HG03571 (cell line): ENCODE results near the gene CYP2W1.
"Not testable (repeated sequence)": the region's sequence is repeated elsewhere in the genome, so short reads cannot be mapped to it uniquely, and the experiment has no call there.

Source experiments
- ATAC-seq: cut with Tn5 transposase; IDR thresholded peaks from one replicate; pipeline ENCODE4 v1.9.1; 2021; ENCODE audit not compliant: unreplicated experiment

CYP2W1 gene

DNA sequence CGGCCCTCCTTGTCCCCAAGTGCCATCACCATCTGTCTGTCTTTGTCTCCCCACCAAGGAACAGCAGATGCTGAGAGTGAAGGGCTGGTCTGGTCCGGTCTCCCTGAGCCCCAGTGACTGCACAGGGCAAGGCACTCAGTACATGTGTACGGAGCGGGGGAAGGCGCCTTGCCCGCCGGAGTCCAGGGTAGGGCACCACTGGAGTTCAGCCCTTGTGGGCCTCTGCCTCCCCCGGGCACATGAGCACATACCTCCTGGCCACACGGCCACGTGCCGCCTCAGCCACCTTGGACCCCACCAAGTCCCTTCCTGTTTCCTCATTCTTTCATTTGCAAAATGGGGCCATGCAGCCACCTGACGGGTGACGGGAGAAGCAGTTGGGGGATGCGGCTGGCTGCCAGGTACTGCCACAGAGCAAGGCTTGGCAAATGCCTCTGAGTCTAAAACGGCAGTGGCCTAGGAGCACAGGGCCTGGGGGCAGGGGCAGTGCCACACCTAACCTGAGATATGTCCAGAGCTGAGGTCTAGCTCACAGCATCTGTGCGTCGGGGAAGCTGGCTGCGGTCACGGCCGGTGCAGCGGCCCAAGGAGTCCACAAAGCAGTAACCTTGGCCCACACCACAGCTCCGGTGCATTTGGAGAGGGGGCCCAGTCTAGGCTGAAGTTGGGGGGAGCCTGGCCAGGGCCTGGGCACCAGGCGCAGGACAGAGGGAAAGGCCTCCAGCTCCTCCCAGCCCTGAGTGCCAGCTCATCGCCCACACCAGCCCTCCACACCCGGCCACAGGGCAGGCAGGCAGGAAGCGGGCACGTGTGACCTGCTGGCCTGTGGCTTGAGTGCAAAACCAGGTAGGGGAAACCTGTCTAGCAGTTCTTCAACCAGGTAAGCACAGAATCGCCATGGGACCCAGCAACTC, 33.7 kb upstream of the CYP2W1 start:
- no peak for ATAC-seq

DNA sequence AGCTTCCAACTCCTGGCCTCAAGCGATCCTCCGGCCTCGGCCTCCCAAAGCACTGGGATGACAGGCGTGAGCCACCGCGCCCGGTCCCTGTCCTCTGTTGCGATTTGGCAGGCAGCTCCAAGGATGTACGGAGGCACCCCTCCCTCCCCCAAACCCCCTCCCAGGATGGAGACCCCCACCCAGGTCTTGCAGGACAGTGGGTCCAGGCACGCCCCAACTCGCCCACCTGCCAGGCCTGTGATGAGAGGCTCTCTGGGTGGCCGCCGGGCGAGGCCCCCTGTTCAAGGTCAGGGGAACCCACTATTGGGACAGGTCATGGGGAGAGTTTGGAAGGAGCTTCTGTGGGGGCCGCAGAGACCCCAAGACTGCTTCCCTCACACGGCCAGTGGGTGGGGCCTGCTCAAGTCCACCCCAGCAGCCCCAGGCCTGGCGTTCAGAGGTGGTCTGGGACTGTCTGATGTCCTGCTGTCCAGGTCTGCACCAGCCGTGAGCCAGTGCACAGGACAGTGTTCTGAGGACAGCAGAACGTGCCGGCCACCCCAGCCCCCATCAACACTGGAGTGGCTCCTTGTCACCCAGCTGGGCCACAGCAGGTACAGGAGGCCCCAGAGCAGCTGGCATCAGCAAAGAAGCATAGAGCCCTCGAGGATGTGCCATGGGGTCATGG, 31.0 kb upstream of the CYP2W1 start:
- no peak for ATAC-seq

DNA sequence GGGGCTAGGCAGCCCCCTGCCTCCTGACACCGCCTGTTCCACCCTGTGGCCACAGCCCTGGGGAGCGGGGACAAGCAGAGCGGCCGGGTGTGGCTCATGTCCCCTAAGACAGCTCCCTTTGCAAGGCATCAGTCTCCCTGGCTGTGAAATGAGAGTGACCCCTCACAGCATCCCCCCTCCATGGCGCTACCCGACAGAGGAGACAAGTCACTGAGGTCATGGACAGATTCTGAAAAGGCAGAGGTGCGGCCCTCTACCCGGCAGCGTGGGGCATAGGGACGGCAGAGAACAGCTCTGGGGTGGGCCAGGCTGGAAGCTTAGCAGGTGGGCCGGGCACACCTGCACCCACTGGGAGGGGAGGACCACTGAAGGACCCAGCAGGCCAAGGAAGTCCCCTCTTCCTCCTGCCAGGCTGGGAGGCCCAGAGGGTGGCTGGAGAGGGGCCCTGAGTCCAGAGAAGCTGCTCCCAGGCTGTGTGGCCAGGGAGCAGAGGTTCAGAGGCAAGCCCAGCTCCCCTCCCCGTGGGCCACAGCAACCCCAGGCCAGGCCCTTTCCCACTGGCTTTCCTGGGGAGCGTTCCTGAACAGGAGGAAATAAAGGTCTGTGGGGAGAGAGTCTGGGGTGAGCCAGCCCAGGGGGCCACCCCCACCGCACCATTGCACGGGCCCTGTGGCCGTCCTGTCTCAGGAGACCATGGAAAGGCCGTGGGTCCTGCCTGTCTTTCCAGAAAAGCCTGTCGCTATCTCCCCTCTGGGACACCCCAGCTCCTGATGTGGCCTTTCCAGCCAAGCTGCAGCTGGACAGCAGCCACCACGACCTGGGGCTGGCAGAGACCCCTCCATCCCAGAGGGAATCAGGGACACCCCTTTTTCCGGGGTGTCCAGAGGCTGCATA, 30.2 kb upstream of the CYP2W1 start:
- ATAC-seq: no peak

DNA sequence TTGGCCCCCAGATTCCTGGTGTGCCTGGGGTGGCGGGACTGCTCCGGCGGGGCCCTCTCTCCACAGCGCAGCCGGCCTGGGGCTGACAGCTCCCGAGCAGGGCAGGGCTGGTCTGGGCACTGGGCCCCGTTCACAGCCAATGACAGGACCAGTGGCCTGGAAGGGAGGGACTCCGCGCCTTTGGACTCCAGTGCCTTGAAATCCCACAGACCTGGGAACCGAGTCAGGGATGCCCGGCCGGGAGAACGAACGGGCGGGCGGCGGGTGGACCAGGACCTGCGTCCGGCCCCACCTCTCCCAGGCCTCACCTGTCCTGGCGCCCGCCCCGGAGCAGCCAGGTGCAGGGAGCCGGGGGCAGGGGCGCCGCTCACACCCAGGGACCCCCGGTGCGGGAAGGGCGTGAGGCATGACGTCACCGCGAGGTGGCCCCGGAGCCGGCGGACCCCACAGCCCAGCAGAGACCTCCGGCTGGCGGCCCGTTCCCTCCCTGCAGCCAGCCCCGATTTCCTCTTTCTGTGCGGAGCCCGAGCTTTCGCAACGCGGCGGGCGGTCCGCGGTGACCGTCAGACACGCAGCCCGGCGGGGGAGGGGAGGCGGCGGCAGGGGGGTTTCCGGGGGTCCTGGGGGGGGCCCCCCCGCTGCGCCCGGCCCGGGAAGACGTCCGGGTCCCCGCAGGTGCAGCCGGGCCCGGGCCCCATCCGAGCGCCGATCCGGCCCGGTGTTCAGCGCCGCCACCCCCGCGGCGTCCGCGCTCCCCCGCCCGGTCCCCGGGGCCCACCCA, 29.2 kb upstream of the CYP2W1 start:
- no peak for ATAC-seq

DNA sequence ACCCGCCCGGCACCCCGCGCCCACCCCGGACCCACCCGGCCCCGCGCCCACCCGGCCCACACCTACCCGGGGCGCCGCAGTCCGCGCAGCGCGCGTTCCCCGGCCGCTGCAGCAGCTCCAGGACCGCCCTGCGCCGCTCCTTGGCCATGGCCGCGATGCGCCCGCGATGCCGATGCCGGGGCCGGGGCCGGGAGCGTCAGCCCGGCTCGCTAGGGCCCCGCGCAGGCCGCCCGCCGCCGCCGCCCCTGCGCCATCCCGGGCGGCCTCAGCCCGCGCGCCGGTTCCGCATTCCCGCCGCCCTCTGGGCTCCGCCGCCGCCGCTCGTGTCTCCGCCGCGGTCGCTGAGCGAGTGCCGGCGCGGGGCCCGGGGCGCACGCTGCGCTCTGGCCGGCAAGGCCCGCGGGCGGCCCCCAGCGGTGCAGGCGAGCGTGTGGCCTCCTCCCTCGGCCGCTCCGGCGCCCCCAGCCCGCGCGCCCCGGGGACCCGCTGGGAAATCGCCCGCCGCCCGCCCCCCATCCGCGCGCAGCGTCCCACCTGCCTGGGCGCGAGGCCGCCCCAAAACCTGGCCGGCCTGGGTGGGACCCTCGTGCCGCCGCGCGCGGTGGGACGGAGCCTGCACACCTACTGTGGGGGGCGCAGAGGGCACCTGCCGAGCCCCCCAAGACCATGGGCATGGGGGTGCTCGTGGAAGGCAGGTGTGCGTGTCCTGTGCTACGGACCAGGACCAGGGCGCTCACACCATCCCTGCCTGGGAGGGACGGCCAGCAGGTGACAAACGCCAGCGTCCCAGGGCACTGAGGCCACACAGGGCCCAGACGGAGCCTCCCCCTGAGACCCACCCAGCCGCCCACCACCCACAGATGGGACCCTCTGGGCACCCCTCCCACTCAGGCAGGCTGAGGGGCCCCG, 28.4 kb upstream of the CYP2W1 start, which contains the start of gene ADAP1:
TSS of gene ADAP1 (minus strand) at position 351 of the 909 bp plus-strand sequence. CDS start at position 148, 203 bp downstream.
- ATAC-seq: no peak

DNA sequence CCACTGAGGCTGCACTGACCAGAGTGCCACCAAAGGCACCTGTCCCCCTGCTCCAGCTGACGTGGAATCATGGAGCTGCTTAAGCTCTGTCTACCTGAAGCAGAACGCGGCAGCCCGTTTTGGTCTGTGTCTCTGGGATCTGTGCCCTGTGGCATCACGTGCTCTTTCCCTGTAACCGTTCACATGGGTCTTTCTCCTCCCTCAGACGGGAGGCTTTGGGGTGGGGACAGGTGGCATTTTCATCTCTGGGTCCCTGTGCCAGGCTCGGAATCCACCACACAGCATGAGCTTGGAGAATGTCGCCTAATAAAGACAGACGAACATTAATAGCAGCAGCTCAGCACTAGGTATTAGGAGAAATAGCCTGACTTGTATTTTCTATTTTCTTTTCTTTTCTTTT, 26.9 kb upstream of the CYP2W1 start:
- no peak for ATAC-seq

DNA sequence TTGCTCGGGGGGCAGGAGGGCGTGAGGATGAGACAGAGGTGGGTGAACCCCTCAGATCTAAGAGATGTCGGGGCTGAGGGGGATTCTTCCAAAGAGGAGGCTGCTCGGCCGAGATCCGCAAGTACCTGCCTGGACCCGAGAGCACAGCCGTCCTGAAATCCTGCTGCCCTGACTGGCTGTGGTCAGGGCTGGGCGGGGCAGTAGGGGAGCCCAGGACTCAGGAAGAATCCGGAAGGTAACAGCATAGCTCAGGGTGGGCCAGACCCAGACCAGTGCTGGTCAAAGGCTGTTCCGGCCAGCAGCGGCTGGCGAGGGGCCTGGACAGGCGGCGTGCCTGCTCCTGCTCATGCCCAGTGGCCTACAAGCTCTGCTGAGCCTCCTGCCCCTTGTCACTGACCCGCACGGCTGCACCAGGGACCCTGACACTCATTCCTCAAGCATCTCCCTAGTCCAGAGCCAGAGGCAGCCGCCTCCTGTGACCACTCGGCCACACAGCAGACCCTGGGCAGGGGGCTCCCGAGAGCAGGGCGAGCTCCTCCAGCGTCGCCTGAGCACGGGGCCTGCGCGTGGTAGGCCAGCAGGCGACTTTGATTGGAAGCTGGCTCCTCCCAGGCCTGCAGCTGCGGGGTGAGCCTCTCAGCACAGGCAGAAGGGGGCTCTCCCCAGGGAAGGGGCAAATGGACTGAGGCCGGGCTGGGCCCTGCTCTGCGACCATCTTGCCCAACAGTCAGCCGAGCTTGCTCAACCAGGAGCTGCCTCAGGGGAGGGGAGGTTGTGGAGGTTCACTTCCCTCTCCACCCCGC, 25.4 kb upstream of the CYP2W1 start:
- ATAC-seq: no peak

DNA sequence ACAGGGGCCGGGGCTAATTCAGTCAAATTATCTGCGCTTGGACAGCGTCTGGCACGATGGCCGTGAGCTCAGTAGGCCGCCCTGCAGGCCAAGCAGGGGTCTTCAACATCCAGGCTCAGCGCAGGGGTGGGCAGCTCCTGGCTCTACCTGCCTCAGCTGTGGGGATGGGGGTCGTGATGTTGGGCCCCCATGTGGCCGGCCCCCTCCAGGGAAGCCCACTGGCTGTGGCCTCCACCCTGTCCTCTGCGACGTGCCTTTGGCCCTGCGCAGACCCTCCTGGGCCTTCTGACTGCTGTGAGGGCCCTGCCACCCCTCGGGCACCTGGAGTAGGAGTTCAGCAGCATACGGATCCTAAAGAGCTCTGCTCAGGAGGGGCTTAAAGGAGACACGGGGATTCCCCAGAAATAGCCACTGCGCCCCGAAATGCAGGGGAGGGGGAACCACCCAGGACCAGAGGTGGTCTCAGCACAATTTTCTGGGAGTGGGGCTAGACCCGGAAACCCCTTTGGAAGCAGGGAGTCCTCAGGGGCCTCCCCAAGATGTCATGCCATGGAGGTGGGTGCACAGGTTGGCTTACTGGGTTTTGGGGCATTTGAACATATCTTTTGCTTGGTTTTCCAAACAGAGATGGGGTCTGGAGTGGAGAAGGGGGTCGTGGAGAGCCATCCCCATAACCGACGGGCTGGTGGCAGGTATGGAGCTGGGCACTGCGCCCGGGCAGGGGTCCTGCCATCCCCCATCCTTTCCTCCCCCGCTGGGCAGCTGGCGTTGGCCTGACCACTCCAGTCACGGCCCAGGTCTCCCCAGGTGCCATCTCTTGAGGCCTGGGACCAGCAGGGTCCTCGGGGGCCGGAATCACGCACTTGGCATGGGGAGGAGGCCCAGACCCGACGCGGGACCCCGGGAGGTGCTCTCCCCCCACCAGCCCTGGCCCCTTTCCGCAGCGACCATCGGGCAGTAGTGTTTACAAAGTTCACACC, 24.5 kb upstream of the CYP2W1 start:
- no peak for ATAC-seq

DNA sequence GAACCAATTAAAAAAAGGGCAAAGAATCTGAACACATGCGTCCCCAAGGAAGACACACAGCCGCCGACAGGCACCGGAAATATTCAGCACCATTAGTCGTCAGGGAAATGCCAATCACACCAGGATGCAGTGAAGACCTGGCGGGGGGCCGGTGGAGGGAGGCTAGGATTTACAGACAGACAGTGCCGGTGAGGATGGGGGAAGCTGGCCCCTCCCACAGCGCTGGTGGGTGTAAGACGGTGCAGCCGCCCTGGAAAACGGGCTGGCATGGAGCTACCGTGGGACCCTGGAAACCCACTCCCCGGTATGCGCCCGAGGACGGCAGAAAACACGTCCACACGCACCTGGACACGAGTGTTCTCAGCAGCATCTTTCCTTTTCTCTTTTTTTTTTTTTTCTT, 23.7 kb upstream of the CYP2W1 start:
- ATAC-seq: no peak

DNA sequence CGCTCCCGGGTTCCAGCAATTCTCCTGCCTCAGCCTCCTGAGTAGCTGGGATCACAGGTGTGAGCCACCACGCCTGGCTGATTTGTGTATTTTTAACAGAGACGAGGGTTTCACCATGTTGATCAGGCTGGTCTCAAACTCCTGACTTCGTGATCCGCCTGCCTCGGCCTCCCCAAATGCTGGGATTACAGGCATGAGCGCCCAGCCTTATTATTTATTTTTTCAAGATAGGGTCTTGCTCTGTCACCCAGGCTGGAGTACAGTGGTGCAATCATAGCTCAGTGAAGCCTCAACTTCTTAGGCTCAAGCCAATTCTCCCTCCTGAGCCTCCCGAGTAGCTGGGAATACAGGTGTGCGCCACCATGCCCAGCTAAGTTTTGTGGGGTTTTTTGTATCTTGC, 23.2 kb upstream of the CYP2W1 start:
- not testable (repeated sequence) for ATAC-seq

DNA sequence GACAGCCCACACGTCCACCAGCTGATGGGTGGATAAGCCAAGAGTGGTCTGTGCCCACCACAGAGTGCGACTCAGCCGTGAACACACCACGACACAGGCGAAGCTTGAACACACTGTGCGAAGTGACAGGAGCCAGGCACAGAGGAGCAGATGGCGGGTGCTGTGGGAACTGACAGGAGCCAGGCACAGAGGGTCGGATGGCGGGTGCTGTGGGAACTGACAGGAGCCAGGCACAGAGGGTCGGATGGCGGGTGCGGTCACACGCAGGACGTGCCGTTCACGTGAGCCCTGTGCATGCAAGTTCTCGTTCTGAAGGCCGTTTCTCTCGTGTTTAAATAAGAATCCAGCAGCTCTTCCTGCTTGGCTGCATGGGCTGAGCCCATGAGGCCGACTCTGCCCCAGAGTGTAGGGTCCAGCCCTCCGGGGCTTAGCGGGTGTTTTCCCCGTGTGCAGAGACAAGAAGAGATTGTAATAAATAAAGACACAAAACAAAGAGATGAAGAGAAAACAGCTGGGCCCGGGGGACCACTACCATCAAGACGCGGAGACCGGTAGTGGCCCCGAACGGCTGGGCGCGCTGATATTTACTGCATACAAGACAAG, 22.6 kb upstream of the CYP2W1 start:
- ATAC-seq: no peak

DNA sequence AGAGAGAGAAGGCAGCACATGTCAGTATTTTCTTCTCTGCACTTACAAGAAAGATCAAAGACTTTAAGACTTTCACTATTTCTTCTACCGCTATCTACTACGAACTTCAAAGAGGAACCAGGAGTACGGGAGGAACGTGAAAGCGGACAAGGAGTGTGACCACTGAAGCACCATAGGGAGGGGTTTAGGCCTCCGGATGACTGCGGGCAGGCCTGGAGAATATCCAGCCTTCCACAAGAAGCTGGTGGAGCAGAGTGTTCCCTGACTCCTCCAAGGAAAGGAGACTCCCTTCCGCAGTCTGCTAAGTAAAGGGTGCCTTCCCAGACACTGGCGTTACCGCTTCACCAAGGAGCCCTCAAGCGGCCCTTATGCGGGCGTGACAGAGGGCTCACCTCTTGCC, 22.0 kb upstream of the CYP2W1 start:
- not testable (repeated sequence) for ATAC-seq

DNA sequence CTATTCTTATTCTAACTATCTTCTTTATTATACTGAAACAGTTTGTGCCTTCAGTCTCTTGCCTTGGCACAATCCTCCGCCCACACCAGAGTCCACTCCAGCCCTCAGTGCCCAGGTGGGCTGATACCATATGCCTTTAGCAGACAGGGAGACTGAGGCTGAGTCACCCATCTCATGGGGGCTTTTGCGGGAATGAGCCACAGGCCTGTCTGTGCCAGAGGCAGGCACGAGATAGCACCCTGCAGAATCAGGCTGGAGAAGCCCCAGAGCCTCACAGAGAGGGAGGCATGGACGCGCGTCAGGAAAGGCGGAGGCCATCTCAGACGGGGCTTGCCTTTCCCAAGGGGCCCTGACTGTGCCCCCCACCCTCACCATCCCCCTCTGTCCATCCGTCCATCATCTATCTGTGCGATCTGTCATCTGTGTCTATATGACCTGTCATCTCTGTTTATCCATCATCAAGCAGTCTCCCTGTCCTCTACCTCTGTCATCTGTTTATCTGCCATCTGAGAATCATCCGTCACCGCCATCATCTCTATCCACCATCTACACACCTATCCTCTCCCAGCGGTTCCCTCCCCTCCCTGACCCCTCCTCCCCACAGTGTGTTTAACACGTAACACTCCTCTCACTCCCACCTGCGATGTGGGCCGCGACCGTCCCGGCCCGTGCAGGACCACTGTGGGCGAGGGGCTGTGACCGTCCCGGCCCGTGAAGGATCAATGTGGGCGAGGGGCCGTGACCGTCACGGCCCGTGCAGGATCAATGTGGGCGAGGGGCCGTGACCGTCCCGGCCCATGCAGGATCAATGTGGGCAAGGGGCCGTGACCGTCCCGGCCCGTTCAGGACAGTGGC, 21.2 kb upstream of the CYP2W1 start:
- no peak for ATAC-seq

DNA sequence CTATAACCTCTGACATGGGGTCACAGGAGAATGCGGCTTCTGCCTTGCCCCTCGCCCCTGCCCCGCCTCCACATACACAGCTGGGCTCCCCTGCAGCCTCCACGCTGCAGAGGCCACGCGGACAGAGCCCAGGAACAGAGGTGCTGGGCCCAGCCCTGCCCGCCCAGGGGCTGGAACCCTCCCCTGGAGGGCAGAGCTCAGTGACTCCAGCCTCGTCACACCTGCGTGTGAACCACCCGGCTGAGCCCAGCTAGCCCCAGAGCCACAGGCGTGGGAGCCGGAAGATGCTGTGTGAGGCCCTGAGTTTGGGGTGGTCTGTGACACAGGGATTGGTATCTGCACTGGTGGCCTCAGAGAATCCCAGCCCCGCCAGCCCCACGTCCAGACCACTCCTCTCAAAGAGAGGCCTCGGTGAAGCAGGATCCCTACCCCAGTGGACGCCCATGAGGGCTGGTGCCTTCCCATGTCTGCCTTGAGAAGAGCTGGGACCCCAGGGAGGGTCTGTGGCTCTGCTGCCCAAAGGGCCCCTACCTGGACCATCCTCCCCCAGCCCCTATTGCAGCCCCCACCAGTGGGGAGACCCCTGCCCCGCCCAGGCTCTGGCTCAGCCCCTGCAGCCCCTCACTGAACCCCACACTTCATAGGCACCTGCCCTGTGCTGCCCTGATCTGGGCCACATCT, 20.4 kb upstream of the CYP2W1 start:
- ATAC-seq: no peak

DNA sequence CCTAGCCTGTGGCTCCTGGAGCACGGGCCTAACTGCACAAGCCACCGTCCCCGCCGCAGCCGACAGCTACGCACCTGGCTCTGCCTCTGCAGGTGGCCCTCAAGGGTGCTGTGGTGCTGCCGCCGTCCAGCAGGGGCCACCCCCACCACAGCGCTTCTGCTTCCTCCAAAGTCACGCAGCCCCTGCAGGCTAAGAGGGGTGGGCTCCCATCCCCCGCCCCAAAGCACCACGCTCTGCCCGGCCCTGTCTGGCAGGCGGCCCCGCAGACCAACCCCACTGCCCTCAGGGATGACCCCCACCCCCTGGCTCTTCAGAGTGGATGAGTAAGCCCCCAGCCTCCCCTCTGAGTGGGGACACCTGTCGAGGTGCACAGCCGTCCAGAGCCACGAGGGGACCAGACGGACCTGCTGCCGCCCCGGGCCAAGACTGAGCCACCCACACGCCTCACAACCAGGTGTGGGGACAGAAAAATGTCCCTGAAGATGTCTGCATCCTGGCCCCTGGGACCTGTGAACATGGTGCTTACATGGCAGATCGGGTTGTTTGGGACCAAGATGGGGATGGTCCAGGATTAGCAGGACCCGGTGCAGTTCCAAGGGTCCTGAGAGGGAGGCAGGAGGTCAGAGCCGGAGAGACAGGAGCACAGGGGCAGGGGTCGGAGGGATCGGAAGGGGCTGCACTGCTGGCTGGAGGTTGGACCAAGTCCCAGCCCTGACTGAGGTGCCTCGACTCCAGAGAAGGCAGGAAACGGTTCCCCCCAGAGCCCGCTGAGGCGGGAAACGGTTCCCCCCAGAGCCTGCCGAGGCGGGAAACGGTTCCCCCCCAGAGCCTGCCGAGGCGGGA, 19.5 kb upstream of the CYP2W1 start:
- ATAC-seq: no peak
